ENCODE measurements around the gene CFAP77. TPM values are rescaled to one million over a fixed set of nuclear protein-coding genes. Genes with fewer than 3 reads are reported as not detected.

The CFAP77 gene
- total RNA-seq, 4 donors from 2014 or later: not detected

DNA sequence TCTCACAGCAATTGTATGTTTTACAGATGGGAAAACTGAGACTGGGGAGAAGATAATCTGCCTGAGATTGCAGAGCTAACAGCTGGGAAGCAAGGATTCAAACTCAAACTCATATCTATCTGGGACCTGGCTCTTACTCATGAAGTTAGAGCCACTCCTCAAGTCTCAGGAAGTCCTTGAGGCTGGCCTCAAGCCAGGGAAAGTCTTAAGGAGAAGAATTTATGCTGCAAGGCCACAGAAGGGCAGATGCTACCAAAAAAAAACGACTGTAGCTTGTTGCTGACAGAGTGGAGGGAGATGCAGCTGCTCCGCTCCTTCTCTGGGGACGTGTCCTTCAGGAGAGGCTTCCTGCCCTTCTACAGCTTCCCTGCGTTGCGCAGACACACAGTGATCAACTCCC is 212.1 kb downstream of the CFAP77 start:
- H3K27me3 ChIP-seq: no peaks in the 10 kb centered on the region
- H3K4me1 ChIP-seq: peaks cover 0 to 8% (median 6%) of the 10 kb centered on the region in 4 donors
- DNase-seq (ENCODE audit: extremely low spot score): no peak
- peaks cover 7 to 81% (median 48%) of the 10 kb centered on the region in 4 donors for H3K36me3 ChIP-seq
- H3K4me3 ChIP-seq: no peak overlapping the region
- no peaks in the 10 kb centered on the region for H3K9me3 ChIP-seq
- no peak for TF ChIP-seq POLR2A (IDR thresholded peaks at IDR 0.05; ENCODE audit: low read depth)
- TF ChIP-seq POLR2AphosphoS5 (IDR thresholded peaks at IDR 0.05): no peak
- TF ChIP-seq EP300 (IDR thresholded peaks at IDR 0.05): no peak
- TF ChIP-seq, protein P1, sequence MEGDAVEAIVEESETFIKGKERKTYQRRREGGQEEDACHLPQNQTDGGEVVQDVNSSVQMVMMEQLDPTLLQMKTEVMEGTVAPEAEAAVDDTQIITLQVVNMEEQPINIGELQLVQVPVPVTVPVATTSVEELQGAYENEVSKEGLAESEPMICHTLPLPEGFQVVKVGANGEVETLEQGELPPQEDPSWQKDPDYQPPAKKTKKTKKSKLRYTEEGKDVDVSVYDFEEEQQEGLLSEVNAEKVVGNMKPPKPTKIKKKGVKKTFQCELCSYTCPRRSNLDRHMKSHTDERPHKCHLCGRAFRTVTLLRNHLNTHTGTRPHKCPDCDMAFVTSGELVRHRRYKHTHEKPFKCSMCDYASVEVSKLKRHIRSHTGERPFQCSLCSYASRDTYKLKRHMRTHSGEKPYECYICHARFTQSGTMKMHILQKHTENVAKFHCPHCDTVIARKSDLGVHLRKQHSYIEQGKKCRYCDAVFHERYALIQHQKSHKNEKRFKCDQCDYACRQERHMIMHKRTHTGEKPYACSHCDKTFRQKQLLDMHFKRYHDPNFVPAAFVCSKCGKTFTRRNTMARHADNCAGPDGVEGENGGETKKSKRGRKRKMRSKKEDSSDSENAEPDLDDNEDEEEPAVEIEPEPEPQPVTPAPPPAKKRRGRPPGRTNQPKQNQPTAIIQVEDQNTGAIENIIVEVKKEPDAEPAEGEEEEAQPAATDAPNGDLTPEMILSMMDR (IDR thresholded peaks at IDR 0.05): no peak
- H3K27ac ChIP-seq (replicated peaks in 1 of 4): no peak overlapping the region
- intact Hi-C loops (cut with DNase I): no loop called here
- WGBS: 57% methylated on average over 5 of the region's 5 CpGs

Small RNAs within 50 kb of the gene (small RNA-seq; reads per million reads assigned to genes)
- gene RNU5D-2P: 0 to 0.08 (median 0) reads per million in 3 donors

Other genes starting within 250 kb of the CFAP77 start
- gene NTNG2, start 248.2 kb upstream of the CFAP77 start, total RNA-seq: 1 to 10 TPM; 1.5 to 6.6 (median 4.3) TPM
- 10 to 100 TPM; 44.1 to 46.9 (median 45.9) TPM for gene SETX, start 55.2 kb upstream of the CFAP77 start, total RNA-seq
- 10 to 100 TPM in 3 of 4 donors, 1 to 10 TPM in 1; 9.6 to 17.2 (median 12.8) TPM for gene TTF1, start 3.4 kb upstream of the CFAP77 start, total RNA-seq
- not detected for gene BARHL1, start 172.4 kb downstream of the CFAP77 start, total RNA-seq